GM23248 (cell line): ENCODE data around the gene GUCA1A. TPM values are rescaled to one million over a fixed set of nuclear protein-coding genes. Genes with fewer than 3 reads are reported as not detected.

Experiments
- DNase-seq: peaks from one replicate; pipeline ENCODE4 v3.0.0-alpha.2; 2015
- H2AFZ ChIP-seq: fragments of 200-600 bp; sonication (generic); 2 replicates; pipeline ENCODE4 v1.6.1; 2016; ENCODE audit warnings: antibody characterized with exemption
- H3F3A ChIP-seq: fragments of 200-600 bp; sonication (generic); 2 replicates; pipeline ENCODE4 v1.6.1; 2016; ENCODE audit warnings: mild to moderate bottlenecking, antibody characterized with exemption, mixed run types; ENCODE audit not compliant: insufficient read depth
- H3K27ac ChIP-seq: fragments of 200-600 bp; sonication (generic); 2 replicates; pipeline ENCODE4 v1.5.1; 2016; ENCODE audit warnings: mild to moderate bottlenecking
- H3K27me3 ChIP-seq: fragments of 200-600 bp; sonication (generic); replicated peaks from 2 replicates; pipeline ENCODE4 v1.6.1; 2016; ENCODE audit warnings: mild to moderate bottlenecking; ENCODE audit not compliant: insufficient read depth
- H3K36me3 ChIP-seq: fragments of 200-600 bp; sonication (generic); 2 replicates; pipeline ENCODE4 v1.6.1; 2016; ENCODE audit warnings: low read depth, mild to moderate bottlenecking
- H3K4me1 ChIP-seq: fragments of 200-600 bp; sonication (generic); 2 replicates; pipeline ENCODE4 v1.6.1; 2016; ENCODE audit warnings: mild to moderate bottlenecking; ENCODE audit not compliant: insufficient read depth
- H3K4me2 ChIP-seq: fragments of 200-600 bp; sonication (generic); one replicate; pipeline ENCODE4 v1.6.1; 2016; ENCODE audit warnings: mild to moderate bottlenecking; ENCODE audit not compliant: unreplicated experiment
- H3K4me3 ChIP-seq: fragments of 200-600 bp; sonication (generic); 2 replicates; pipeline ENCODE4 v1.5.1; 2016; ENCODE audit warnings: mild to moderate bottlenecking
- H3K79me2 ChIP-seq: fragments of 200-600 bp; sonication (generic); 2 replicates; pipeline ENCODE4 v1.6.1; 2016; ENCODE audit warnings: mild to moderate bottlenecking; ENCODE audit not compliant: insufficient read depth
- H3K9ac ChIP-seq: fragments of 200-600 bp; sonication (generic); 2 replicates; pipeline ENCODE4 v1.6.1; 2016; ENCODE audit warnings: mild to moderate bottlenecking
- H3K9me2 ChIP-seq: fragments of 200-600 bp; sonication (generic); 2 replicates; pipeline ENCODE4 v1.6.1; 2016; ENCODE audit warnings: mixed run types, mild to moderate bottlenecking, moderate library complexity; ENCODE audit not compliant: insufficient read depth
- H3K9me3 ChIP-seq: fragments of 200-600 bp; sonication (generic); one replicate; pipeline ENCODE4 v1.6.1; 2017; ENCODE audit warnings: low read depth
- H4K20me1 ChIP-seq: fragments of 200-600 bp; sonication (generic); 2 replicates; pipeline ENCODE4 v1.6.0; 2016; ENCODE audit not compliant: insufficient read depth
- EZH2 ChIP-seq: fragments of 200-600 bp; sonication (generic); IDR thresholded peaks from 2 replicates; pipeline ENCODE4 v1.6.1; 2018; ENCODE audit warnings: antibody characterized with exemption, mild to moderate bottlenecking; ENCODE audit not compliant: insufficient read depth, poor library complexity, severe bottlenecking
- EZH2phosphoT487 ChIP-seq: fragments of 200-600 bp; sonication (generic); IDR thresholded peaks from 2 replicates; pipeline ENCODE4 v1.6.1; 2018; ENCODE audit warnings: antibody characterized with exemption, moderate library complexity, mild to moderate bottlenecking, low read depth; ENCODE audit not compliant: insufficient read depth
- WGBS, 2 experiments: methylation state at CpG; one replicate each; pipeline ENCODE4 v1.1.6; 2015 to 2017; ENCODE audit warnings: low lambda C conversion rate in 2 of 2, low coverage in 1 of 2; ENCODE audit errors: missing lambda C conversion rate in 2 of 2; 5-methylcytosine and 5-hydroxymethylcytosine counted together
- in situ Hi-C: fragments of 300-500 bp; cut with MboI; formaldehyde crosslinking; loops from 2 replicates; pipeline ENCODE4 v1.15.0; 2020
- polyA plus RNA-seq: library from polyadenylated mRNA; unstranded; fragments of >200 nt; fragmentation: Nextera tagmentation; extraction: Ambion mirVana; gene quantifications from 2 replicates; pipeline ENCODE4 v1.2.1, GENCODE V29; 2016
- total RNA-seq: library from RNA; depleted of rRNA; stranded (reverse); fragments of >200 nt; shearing (Covaris generic); gene quantifications from 2 replicates; pipeline ENCODE4 v1.2.3, GENCODE V29; 2014

GUCA1A gene
- total and polyA plus RNA-seq, 2 experiments from 2014 or later, result not detected

DNA sequence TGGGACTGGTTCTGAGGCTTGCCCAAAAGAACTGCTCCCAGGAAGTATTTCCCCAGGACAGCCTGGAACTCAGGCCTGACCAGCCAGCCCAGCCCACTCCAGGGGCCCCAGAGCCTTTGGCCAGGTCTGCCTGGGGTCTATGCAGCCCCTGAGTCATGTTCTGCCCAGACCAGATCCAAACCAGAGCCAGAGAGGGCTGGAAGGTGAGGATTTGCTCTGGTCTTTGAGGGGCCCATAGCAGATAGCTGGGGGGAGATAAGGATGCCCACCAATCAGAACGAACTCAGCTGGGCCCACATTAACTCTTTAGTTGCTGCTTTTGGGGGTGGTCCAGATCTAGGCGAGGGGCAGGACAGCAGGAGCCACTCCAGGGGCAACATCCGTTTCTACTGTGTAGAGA, 47.5 kb upstream of the GUCA1A start:
- in situ Hi-C loops, result no loop called here
- H3K79me2 ChIP-seq, result 0 out of 2 replicates have a peak, but pooled peaks cover 2% of the 10 kb centered on the region
- no peaks in the 10 kb centered on the region for H3K9me3 ChIP-seq
- H3K36me3 ChIP-seq, result peaks cover 10% of the 10 kb centered on the region
- H4K20me1 ChIP-seq, result no peaks in the 10 kb centered on the region
- H3K4me2 ChIP-seq, result no peak overlapping the region
- TF ChIP-seq EZH2phosphoT487, result no peak
- TF ChIP-seq EZH2, result no peak
- no peaks in the 10 kb centered on the region for H3K9me2 ChIP-seq
- peaks cover 29% of the 10 kb centered on the region for H3K4me1 ChIP-seq
- no peak overlapping the region for H3K4me3 ChIP-seq
- H3K27me3 ChIP-seq, result no peaks in the 10 kb centered on the region
- no peak overlapping the region for H2AFZ ChIP-seq
- no peak overlapping the region for H3K9ac ChIP-seq
- no peak overlapping the region for H3K27ac ChIP-seq
- no peaks in the 10 kb centered on the region for H3F3A ChIP-seq
- 64 to 70% methylated on average over 3 of the region's 3 CpGs for WGBS, 2 experiments
- no peak for DNase-seq

DNA sequence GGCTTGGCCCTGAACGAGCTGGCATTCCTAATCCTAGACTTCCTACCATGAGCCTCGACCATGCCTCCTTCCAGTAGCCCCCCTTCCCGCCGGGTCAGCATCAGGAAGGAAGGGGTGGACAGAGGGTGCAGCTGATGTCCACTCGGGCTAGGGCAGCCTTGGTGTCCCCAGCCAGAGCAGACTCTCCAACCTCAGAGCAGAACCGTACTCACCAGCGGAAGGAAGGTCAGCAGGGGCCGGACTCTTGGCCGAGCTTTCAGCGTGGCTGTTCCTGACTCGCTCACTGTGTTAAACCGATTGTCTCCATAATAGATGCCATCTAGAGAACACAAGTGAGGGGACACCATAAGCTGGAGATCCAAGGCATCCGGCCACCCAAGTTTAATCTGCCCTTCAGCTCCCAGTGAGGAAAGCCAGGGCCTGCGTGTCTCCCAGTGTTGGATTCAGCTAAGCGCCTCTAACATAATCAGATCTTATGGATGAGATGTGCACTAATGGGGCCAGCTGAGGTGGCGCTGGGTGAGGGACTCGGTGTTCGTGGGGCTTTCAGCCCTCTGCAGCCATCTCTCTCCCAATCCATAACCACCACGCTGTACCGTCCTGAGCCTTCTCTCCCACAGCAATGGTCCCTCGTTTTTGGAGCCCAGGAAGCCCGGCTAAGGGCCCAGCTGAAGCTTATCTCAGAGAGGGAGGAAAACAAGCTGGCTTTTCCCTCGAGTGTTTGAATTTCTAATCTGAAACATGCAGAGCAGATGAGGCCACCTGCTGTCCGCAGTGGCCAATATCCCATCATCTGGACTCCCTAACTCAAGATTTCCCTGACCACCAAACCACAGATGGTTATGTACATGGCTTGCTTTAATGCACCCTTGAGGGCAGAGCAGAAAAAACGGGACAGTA, 44.5 kb upstream of the GUCA1A start:
- Histone ChIP-seq H4K20me1 (no peaks in the 10 kb centered on the region), H3K4me3 (no peak overlapping the region), H3K9me3 (no peaks in the 10 kb centered on the region), H3K9ac (no peak overlapping the region), H3K27ac (no peak overlapping the region), H3K4me1 (peaks cover 9% of the 10 kb centered on the region), H3K36me3 (peaks cover 10% of the 10 kb centered on the region), H3K27me3 (no peaks in the 10 kb centered on the region), H3K4me2 (no peak overlapping the region), H3K9me2 (no peaks in the 10 kb centered on the region), H3F3A (no peaks in the 10 kb centered on the region), H2AFZ (no peak overlapping the region), H3K79me2 (0 out of 2 replicates have a peak, but pooled peaks cover 6% of the 10 kb centered on the region)
- no peak for DNase-seq
- WGBS, 2 experiments, result 87 to 88% methylated on average over 25 of the region's 25 CpGs
- in situ Hi-C loops, result no loop called here
- TF ChIP-seq EZH2, result no peak
- no peak for TF ChIP-seq EZH2phosphoT487

DNA sequence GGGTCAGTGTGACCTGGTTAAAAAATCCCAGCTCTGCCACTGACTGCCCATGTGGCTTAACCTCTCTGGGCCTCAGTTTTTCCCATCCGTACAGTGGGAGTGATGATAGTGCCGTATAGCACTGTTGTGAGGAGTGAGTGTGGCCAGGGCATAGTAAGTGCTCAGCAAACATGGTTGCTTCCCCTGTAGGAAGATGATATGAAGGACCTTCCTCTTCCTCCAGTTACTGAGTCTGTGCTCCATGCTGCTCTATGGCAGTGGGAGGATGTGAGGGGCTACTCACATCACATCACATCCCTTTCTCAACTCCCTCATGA, 43.8 kb upstream of the GUCA1A start:
- 96 to 100% methylated on average over 2 of the region's 2 CpGs for WGBS, 2 experiments
- in situ Hi-C loops, result no loop called here
- no peaks in the 10 kb centered on the region for H4K20me1 ChIP-seq

DNA sequence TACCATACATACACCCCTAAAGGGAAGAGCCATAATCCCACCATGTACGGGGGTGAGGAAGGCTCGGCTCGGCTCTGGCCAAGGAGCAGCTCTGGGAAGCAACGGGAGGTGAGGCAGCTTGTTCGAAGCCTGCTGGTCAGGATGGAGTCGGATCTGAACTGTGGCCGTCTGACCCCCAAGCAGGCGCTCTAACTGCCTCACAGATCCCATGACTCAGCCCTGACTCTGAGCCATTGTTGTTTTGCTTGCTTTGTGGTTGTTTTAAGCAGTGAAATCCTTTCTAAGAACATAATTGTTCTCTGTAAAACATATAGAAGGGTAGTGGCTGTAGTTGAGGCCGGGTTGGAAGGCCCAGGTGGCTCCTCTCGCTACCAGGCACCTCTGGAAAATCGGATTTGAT, 41.6 kb upstream of the GUCA1A start:
- Histone ChIP-seq H3F3A (no peaks in the 10 kb centered on the region; the same call in 1 of the 2 replicates), H3K4me1 (peaks cover 12% of the 10 kb centered on the region), H3K4me2 (peak overlapping the region; percentile 50), H3K9me3 (no peaks in the 10 kb centered on the region), H4K20me1 (no peaks in the 10 kb centered on the region), H3K9ac (peak overlapping the region; percentile 66), H3K27me3 (no peaks in the 10 kb centered on the region), H3K4me3 (no peak overlapping the region), H3K9me2 (no peaks in the 10 kb centered on the region), H3K36me3 (peaks cover 7% of the 10 kb centered on the region; the same call in 1 of the 2 replicates), H3K27ac (peak overlapping the region; percentile 74), H2AFZ (peak overlapping the region; percentile 59), H3K79me2 (0 out of 2 replicates have a peak, but pooled peaks cover 6% of the 10 kb centered on the region)
- in situ Hi-C loops, result no loop called here
- 44 to 47% methylated on average over 11 of the region's 11 CpGs for WGBS, 2 experiments
- TF ChIP-seq EZH2phosphoT487 (no peak), EZH2 (no peak)
- peak; percentile 87 for DNase-seq

More for the DNA sequence above, 43.8 kb upstream of the GUCA1A start:
- no peak overlapping the region for H2AFZ ChIP-seq
- no peaks in the 10 kb centered on the region for H3K9me2 ChIP-seq
- DNase-seq, result no peak
- H3K27ac ChIP-seq, result no peak overlapping the region
- no peak overlapping the region for H3K4me2 ChIP-seq
- H3K4me3 ChIP-seq, result no peak overlapping the region
- no peaks in the 10 kb centered on the region for H3F3A ChIP-seq
- TF ChIP-seq EZH2phosphoT487 (no peak), EZH2 (no peak)
- peaks cover 10% of the 10 kb centered on the region for H3K36me3 ChIP-seq
- H3K9ac ChIP-seq, result no peak overlapping the region
- H3K27me3 ChIP-seq, result no peaks in the 10 kb centered on the region
- H3K9me3 ChIP-seq, result no peaks in the 10 kb centered on the region
- H3K4me1 ChIP-seq, result peaks cover 9% of the 10 kb centered on the region
- H3K79me2 ChIP-seq, result 0 out of 2 replicates have a peak, but pooled peaks cover 6% of the 10 kb centered on the region
